Stomach (tissue), 9 donors: Measurements from ENCODE around the gene EGFL6. TPM values are rescaled to one million over a fixed set of nuclear protein-coding genes. Genes with fewer than 3 reads are reported as not detected.
"Not testable (repeated sequence)": the region's sequence is repeated elsewhere in the genome, so short reads cannot be mapped to it uniquely, and the experiment has no call there.

ENCODE experiments used
- DNase-seq, 2 donors: peaks; one replicate each; pipeline versions ENCODE4 v3.0.0 to v3.0.0-alpha.2; 2013 to 2019
- H3K27ac ChIP-seq, 5 donors: fragments of 200-600 bp in 4 of 5; sonication (generic) in 4 of 5; one replicate each; pipeline ENCODE4 v1.5.1; 2013 to 2019; ENCODE audit warnings: mild to moderate bottlenecking in 1 of 5, moderate library complexity in 1 of 5
- H3K27me3 ChIP-seq, 3 donors: fragments of 200-600 bp; sonication (generic); one replicate each; pipeline ENCODE4 v1.5.1; 2017 to 2019; ENCODE audit warnings: mixed run types in 1 of 3
- H3K36me3 ChIP-seq, 4 donors: fragments of 200-600 bp; sonication (generic); 1 replicate in 3 of 4; 2 replicates in 1 of 4; pipeline ENCODE4 v1.5.1; 2016 to 2019
- H3K4me1 ChIP-seq, 4 donors: fragments of 200-600 bp; sonication (generic); one replicate each; pipeline ENCODE4 v1.5.1; 2016 to 2019
- H3K4me3 ChIP-seq, 4 donors: fragments of 200-600 bp; sonication (generic) in 3 of 4; one replicate each; pipeline ENCODE4 v1.5.1; 2016 to 2019; ENCODE audit warnings: mild to moderate bottlenecking in 1 of 4
- H3K9me3 ChIP-seq, 4 donors: fragments of 200-600 bp; sonication (generic); one replicate each; pipeline ENCODE4 v1.5.1; 2016 to 2019
- CTCF ChIP-seq, 7 experiments: fragments of 450-650 bp in 4 of 7; fragments of 200-600 bp in 3 of 7; sonication (generic) in 3 of 7; IDR thresholded peaks; one replicate each; pipeline ENCODE4 v1.5.1; 2016 to 2019; ENCODE audit warnings: antibody characterized with exemption in 7 of 7, control low read depth in 2 of 7, mild to moderate bottlenecking in 1 of 7
- EP300 ChIP-seq: sonication (generic); formaldehyde crosslinking; IDR thresholded peaks from one replicate; pipeline ENCODE4 v1.6.1; 2017; ENCODE audit warnings: antibody characterized with exemption
- POLR2A ChIP-seq, 4 donors: fragments of 450-650 bp; IDR thresholded peaks; one replicate each; pipeline ENCODE4 v1.6.1; 2016; ENCODE audit warnings: antibody characterized with exemption in 4 of 4, control low read depth in 2 of 4, mild to moderate bottlenecking in 1 of 4, moderate library complexity in 1 of 4
- POLR2AphosphoS5 ChIP-seq, 3 donors: sonication (generic); formaldehyde crosslinking; IDR thresholded peaks; one replicate each; pipeline ENCODE4 v1.6.1; 2016; ENCODE audit warnings: antibody characterized with exemption in 3 of 3
- WGBS, 5 donors: extraction: QIAGEN DNeasy Blood & Tissue Kit in 3 of 5; methylation state at CpG; one replicate each; pipeline versions ENCODE4 v1.1.5 to v1.1.7; 2013 to 2018; 5-methylcytosine and 5-hydroxymethylcytosine counted together
- intact Hi-C: fragments of 100-400 bp; cut with DNase I; formaldehyde crosslinking; loops from one replicate; pipeline ENCODE4 v1.15.1; 2023; ENCODE audit warnings: low total_unique reads
- polyA plus RNA-seq, 3 donors: library from polyadenylated mRNA; stranded (reverse); fragments of 200-250 nt; gene quantifications; one replicate each; pipeline ENCODE4 v1.2.3, GENCODE V29; 2013
- total RNA-seq, 5 donors: library from RNA; depleted of rRNA; stranded (reverse); fragments of >200 nt; gene quantifications; one replicate each; pipeline versions ENCODE4 v1.1.0 to v1.2.3, GENCODE V29; 2014 to 2016
- donor health status: healthy with polysubstance abuse.
- donor health status: Bipolar disorder and iron deficiency.
- donor health status: healthy.

EGFL6 gene
- total and polyA plus RNA-seq, 8 donors: 0.92 to 6.4 (median 2.6) TPM; not detected in 4

DNA sequence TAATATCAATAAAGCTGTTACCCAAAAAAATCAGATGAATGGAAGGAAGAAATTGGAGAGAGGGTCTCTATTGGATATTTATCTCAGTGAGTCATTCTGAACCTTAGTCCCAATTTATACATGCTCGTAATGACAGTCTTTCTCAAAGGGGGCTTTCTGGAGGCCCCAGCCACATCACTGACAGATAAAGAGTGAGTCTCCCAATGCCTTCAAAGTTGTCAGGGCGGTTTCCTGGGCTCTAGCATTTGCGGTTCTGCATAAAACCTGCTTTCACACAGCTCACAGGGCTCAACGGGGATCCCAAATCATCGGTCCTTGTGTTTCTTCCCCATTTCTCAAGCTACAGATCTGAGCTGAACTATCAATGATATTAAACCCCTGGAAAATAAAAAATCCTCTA is 100.8 kb downstream of the EGFL6 start:
- no peaks in the 10 kb centered on the region for H3K9me3 ChIP-seq
- H3K36me3 ChIP-seq: no peaks in the 10 kb centered on the region
- H3K4me3 ChIP-seq: no peak overlapping the region
- peaks cover 0 to 19% (median 7%) of the 10 kb centered on the region in 4 donors for H3K4me1 ChIP-seq
- H3K27me3 ChIP-seq: no peaks in the 10 kb centered on the region
- DNase-seq: no peak
- H3K27ac ChIP-seq: peak overlapping the region in 1 of 5 donors; percentile 57
- intact Hi-C loops: no loop called here
- 82 to 95% (median 90%) methylated on average over 5 of the region's 5 CpGs for WGBS, 5 donors
- no peak for TF ChIP-seq EP300
- TF ChIP-seq POLR2A (IDR thresholded peaks at IDR 0.05): no peak
- TF ChIP-seq CTCF (IDR thresholded peaks at IDR 0.05): no peak
- TF ChIP-seq POLR2AphosphoS5 (IDR thresholded peaks at IDR 0.05): no peak

DNA sequence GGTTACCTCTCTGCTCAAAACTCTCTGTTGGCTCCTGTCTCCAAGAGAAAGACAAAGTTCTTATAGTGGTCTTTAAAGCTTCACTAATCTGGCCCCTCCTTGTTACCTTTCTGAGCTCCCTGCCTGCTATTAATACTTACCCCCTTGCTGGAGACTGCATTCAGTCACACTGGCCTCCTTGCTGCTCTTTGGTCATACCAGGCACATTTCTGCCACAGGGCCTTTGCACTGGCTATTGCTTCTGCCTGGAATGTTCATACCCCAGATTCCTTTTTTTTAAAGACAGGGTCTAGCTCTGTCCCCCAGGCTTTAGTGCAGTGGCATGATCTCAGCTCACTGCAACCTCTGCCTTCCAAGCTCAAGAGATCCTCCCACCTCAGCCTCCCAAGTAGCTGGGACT is 103.6 kb downstream of the EGFL6 start:
- TF ChIP-seq CTCF (IDR thresholded peaks at IDR 0.05) (no peak), POLR2A (IDR thresholded peaks at IDR 0.05) (no peak), POLR2AphosphoS5 (IDR thresholded peaks at IDR 0.05) (no peak), EP300 (no peak)
- no peaks in the 10 kb centered on the region for H3K27me3 ChIP-seq
- no peaks in the 10 kb centered on the region for H3K9me3 ChIP-seq
- H3K4me1 ChIP-seq: peaks cover 0 to 9% (median 3%) of the 10 kb centered on the region in 4 donors
- intact Hi-C loops: no loop called here
- H3K27ac ChIP-seq: no peak overlapping the region
- H3K4me3 ChIP-seq: no peak overlapping the region
- no peak for DNase-seq
- no peaks in the 10 kb centered on the region for H3K36me3 ChIP-seq

- Histone ChIP-seq H3K4me3 (no peak overlapping the region), H3K4me1 (no peaks in the 10 kb centered on the region), H3K36me3 (no peaks in the 10 kb centered on the region), H3K27ac (no peak overlapping the region), H3K9me3 (no peaks in the 10 kb centered on the region), H3K27me3 (no peaks in the 10 kb centered on the region)
- DNase-seq: no peak
- TF ChIP-seq EP300: no peak
- no peak for TF ChIP-seq POLR2AphosphoS5 (IDR thresholded peaks at IDR 0.05)
- TF ChIP-seq POLR2A (IDR thresholded peaks at IDR 0.05): no peak
- no peak for TF ChIP-seq CTCF (IDR thresholded peaks at IDR 0.05)
- intact Hi-C loops: no loop called here
Observed at GRCh38 chrX:13676885-13677284, 107.5 kb downstream of the EGFL6 start.

DNA sequence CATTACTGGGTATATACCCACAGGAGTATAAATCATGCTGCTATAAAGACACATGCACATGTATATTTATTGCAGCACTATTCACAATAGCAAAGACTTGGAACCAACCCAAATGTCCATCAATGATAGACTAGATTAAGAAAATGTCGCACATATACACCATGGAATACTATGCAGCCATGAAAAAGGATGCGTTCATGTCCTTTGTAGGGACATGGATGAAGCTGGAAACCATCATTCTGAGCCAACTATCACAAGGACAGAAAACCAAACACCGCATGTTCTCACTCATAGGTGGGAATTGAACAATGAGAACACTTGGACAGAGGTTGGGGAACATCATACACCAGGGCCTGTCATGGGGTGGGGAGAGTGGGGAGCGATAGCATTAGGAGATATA is 110.3 kb downstream of the EGFL6 start:
- DNase-seq, H3K27me3 ChIP-seq, intact Hi-C loops, H3K36me3 ChIP-seq, H3K27ac ChIP-seq, H3K9me3 ChIP-seq, H3K4me3 ChIP-seq, H3K4me1 ChIP-seq: not testable (repeated sequence)
- WGBS, 5 donors: 91 to 100% (median 95%) methylated on average over 3 to 4 of the region's 4 CpGs

DNA sequence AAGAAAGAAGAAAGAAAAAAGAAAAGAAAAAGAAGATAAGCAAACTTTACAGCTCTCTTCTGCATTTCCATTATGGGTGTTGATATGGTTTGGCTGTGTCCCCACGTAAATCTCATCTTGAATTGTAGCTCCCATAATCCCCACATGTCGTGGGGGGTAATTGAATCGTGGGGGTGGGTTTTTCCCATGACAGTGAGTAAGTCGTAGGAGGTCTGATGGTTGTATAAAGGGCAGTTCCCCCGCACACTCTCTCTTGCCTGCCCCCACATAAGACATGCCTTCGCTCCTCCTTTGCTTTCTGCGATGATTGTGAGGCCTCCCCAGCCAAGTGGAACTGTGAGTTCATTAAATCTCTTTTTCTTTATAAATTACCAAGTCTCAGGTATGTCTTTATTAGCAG is 112.2 kb downstream of the EGFL6 start:
- no peaks in the 10 kb centered on the region for H3K9me3 ChIP-seq
- DNase-seq: no peak
- TF ChIP-seq POLR2A (IDR thresholded peaks at IDR 0.05): no peak
- no peak for TF ChIP-seq POLR2AphosphoS5 (IDR thresholded peaks at IDR 0.05)
- TF ChIP-seq EP300: no peak
- TF ChIP-seq CTCF (IDR thresholded peaks at IDR 0.05): no peak
- WGBS, 5 donors: 80 to 90% (median 85%) methylated on average over 7 of the region's 7 CpGs
- no peaks in the 10 kb centered on the region for H3K36me3 ChIP-seq
- H3K27ac ChIP-seq: no peak overlapping the region
- intact Hi-C loops: no loop called here
- H3K27me3 ChIP-seq: no peaks in the 10 kb centered on the region
- H3K4me3 ChIP-seq: no peak overlapping the region
- H3K4me1 ChIP-seq: no peaks in the 10 kb centered on the region

Other genes starting within 250 kb of the EGFL6 start
- not detected for gene ATXN3L, start 249.5 kb upstream of the EGFL6 start, total RNA-seq
- gene ATXN3L, start 249.5 kb upstream of the EGFL6 start, polyA plus RNA-seq: not detected
- 10 to 100 TPM in 2 of 5 donors, 1 to 10 TPM in 3; 3.2 to 25.7 (median 5.9) TPM for gene TCEANC, start 83.5 kb downstream of the EGFL6 start, total RNA-seq
- gene TCEANC, start 83.5 kb downstream of the EGFL6 start, polyA plus RNA-seq: 1 to 10 TPM; 1.2 to 3.8 (median 1.2) TPM
- 10 to 100 TPM in 3 of 5 donors, 1 to 10 TPM in 2; 2.6 to 55.1 (median 10.4) TPM for gene RAB9A, start 119.5 kb downstream of the EGFL6 start, total RNA-seq
- 10 to 100 TPM; 12.4 to 33.6 (median 26.6) TPM for gene RAB9A, start 119.5 kb downstream of the EGFL6 start, polyA plus RNA-seq
- 10 to 100 TPM in 4 of 5 donors, 1 to 10 TPM in 1; 9.0 to 37.9 (median 16.5) TPM for gene TRAPPC2, start 165.0 kb downstream of the EGFL6 start, total RNA-seq
- gene TRAPPC2, start 165.0 kb downstream of the EGFL6 start, polyA plus RNA-seq: 10 to 100 TPM in 1 of 3 donors, 1 to 10 TPM in 2; 5.7 to 12.5 (median 7.3) TPM
- gene OFD1, start 165.1 kb downstream of the EGFL6 start, total RNA-seq: 100 to 1,000 TPM in 1 of 5 donors, 10 to 100 TPM in 4; 15.6 to 144 (median 49.2) TPM
- gene OFD1, start 165.1 kb downstream of the EGFL6 start, polyA plus RNA-seq: 10 to 100 TPM; 46.3 to 53.1 (median 49.8) TPM
- gene GPM6B, start 247.5 kb downstream of the EGFL6 start, total RNA-seq: 10 to 100 TPM in 4 of 5 donors, under 1 TPM in 1; 0.29 to 67.9 (median 11.2) TPM
- 1 to 10 TPM; 1.1 to 5.8 (median 3.1) TPM for gene GPM6B, start 247.5 kb downstream of the EGFL6 start, polyA plus RNA-seq